ENCODE results near the gene MPIG6B. TPM values are rescaled to one million over a fixed set of nuclear protein-coding genes. Genes with fewer than 3 reads are reported as not detected.
A peak's percentile ranks its signal among the peaks of the same experiment; 100 is the strongest.

MPIG6B gene
- polyA plus RNA-seq, 3 donors: 0.09 to 0.75 (median 0.68) TPM

- H3K9me3 Mint-ChIP-seq: peaks cover 0 to 3% (median 0%) of the 10 kb centered on the region in 7 donors
- intact Hi-C loops (cut with micrococcal nuclease): loop anchor here in 1 of 2 donors (10.0 kb wide), 1 partner anchor 113 kb away; no protein-coding TSS in a partner anchor
- no peaks in the 10 kb centered on the region for H3K27me3 ChIP-seq (ENCODE audit: control insufficient read depth in 2 of 2, insufficient read depth in 2 of 2, low read length in 2 of 2)
- H3K27ac Mint-ChIP-seq: no peak within 1 kb of the TSS
- H3K9ac ChIP-seq (ENCODE audit: insufficient read depth, low read length, poor library complexity, severe bottlenecking): no peak within 1 kb of the TSS
- no peaks in the 10 kb centered on the region for H4K20me1 ChIP-seq (ENCODE audit: insufficient read depth, low read length)
- peaks cover 11 to 13% of the 10 kb centered on the region in 2 donors for H3K4me1 ChIP-seq (ENCODE audit: control insufficient read depth in 1 of 2, insufficient read depth in 2 of 2, low read length in 2 of 2)
- no peaks in the 10 kb centered on the region for H3K36me3 ChIP-seq (replicated peaks in 1 of 2; ENCODE audit: control insufficient read depth in 1 of 2, insufficient read depth in 2 of 2, low read length in 2 of 2)
- H3K4me1 Mint-ChIP-seq: peaks cover 23% of the 10 kb centered on the region
- H2AFZ ChIP-seq (ENCODE audit: insufficient read depth, low read depth, low read length, poor library complexity, severe bottlenecking): no peak within 1 kb of the TSS
- WGBS (ENCODE audit: insufficient coverage): 89% methylated on average over 2 of the region's 4 CpGs
- H3K27ac ChIP-seq (ENCODE audit: low read depth in 1 of 2, low read length in 2 of 2): no peak within 1 kb of the TSS
- H3K27me3 Mint-ChIP-seq (ENCODE audit: low read depth in 3 of 3): peaks cover 8 to 19% (median 13%) of the 10 kb centered on the region in 3 donors
- H3K9me3 ChIP-seq (replicated peaks in 1 of 2; ENCODE audit: control insufficient read depth in 1 of 2, insufficient read depth in 1 of 2, low read length in 2 of 2): no peaks in the 10 kb centered on the region
- peaks cover 18 to 23% of the 10 kb centered on the region in 2 donors for H3K36me3 Mint-ChIP-seq
- H3K4me3 ChIP-seq (replicated peaks in 1 of 3; ENCODE audit: low read depth in 2 of 3, low read length in 3 of 3): no peak within 1 kb of the TSS
- DNase-seq: no peak
- H3K79me2 ChIP-seq (ENCODE audit: insufficient read depth, low read length): no peaks in the 10 kb centered on the region
- no peak for TF ChIP-seq CTCF (IDR thresholded peaks at IDR 0.05)
- no peak within 1 kb of the TSS for H3K4me2 ChIP-seq (replicated peaks; ENCODE audit: extremely low read depth, low read length, poor library complexity, severe bottlenecking)
- H3K4me3 Mint-ChIP-seq: peak within 1 kb of the TSS in 1 of 2 donors; percentile 4
Measured at GRCh38 chr6:31721351-31722020, 1.7 kb upstream of the MPIG6B start, which contains the start of gene LY6G6C. Gene LY6G6C (minus strand): TSS chr6:31721746. CDS start chr6:31721679, 67 bp downstream.

- Mint-ChIP-seq H3K4me3 (no peak overlapping the region), H3K27ac (no peak overlapping the region), H3K27me3 (ENCODE audit: low read depth in 3 of 3) (peaks cover 8 to 19% (median 13%) of the 10 kb centered on the region in 3 donors), H3K4me1 (peaks cover 30% of the 10 kb centered on the region), H3K9me3 (peaks cover 0 to 3% (median 0%) of the 10 kb centered on the region in 7 donors), H3K36me3 (peaks cover 25 to 30% of the 10 kb centered on the region in 2 donors)
- no peak overlapping the region for H3K4me3 ChIP-seq (replicated peaks in 1 of 3; ENCODE audit: low read depth in 2 of 3, low read length in 3 of 3)
- no peaks in the 10 kb centered on the region for H3K27me3 ChIP-seq (ENCODE audit: control insufficient read depth in 2 of 2, insufficient read depth in 2 of 2, low read length in 2 of 2)
- WGBS (ENCODE audit: insufficient coverage): 93% methylated on average over 2 of the region's 3 CpGs
- H3K4me2 ChIP-seq (replicated peaks; ENCODE audit: extremely low read depth, low read length, poor library complexity, severe bottlenecking): no peak overlapping the region
- TF ChIP-seq CTCF (IDR thresholded peaks at IDR 0.05): no peak
- H3K4me1 ChIP-seq (ENCODE audit: control insufficient read depth in 1 of 2, insufficient read depth in 2 of 2, low read length in 2 of 2): peaks cover 18 to 20% of the 10 kb centered on the region in 2 donors
- no peak overlapping the region for H3K27ac ChIP-seq (ENCODE audit: low read depth in 1 of 2, low read length in 2 of 2)
- no peak for DNase-seq
- H2AFZ ChIP-seq (ENCODE audit: insufficient read depth, low read depth, low read length, poor library complexity, severe bottlenecking): no peak overlapping the region
- no peak overlapping the region for H3K9ac ChIP-seq (ENCODE audit: insufficient read depth, low read length, poor library complexity, severe bottlenecking)
- H3K36me3 ChIP-seq (replicated peaks in 1 of 2; ENCODE audit: control insufficient read depth in 1 of 2, insufficient read depth in 2 of 2, low read length in 2 of 2): no peaks in the 10 kb centered on the region
- H3K9me3 ChIP-seq (replicated peaks in 1 of 2; ENCODE audit: control insufficient read depth in 1 of 2, insufficient read depth in 1 of 2, low read length in 2 of 2): no peaks in the 10 kb centered on the region
- no peaks in the 10 kb centered on the region for H3K79me2 ChIP-seq (ENCODE audit: insufficient read depth, low read length)
- no peaks in the 10 kb centered on the region for H4K20me1 ChIP-seq (ENCODE audit: insufficient read depth, low read length)
- intact Hi-C loops (cut with micrococcal nuclease): loop anchor here in 1 of 2 donors (10.0 kb wide), 1 partner anchor 113 kb away; no protein-coding TSS in a partner anchor
Measured at GRCh38 chr6:31722173-31722572, 1.0 kb upstream of the MPIG6B start.
